Stimulated activated CD4-positive, alpha-beta T cell treated with anti-CD3 and anti-CD28 coated beads, Interleukin-2, amount 100 ng/mL, for 24 hours (primary cell): ENCODE measurements around the gene IFT27.

Source experiments
- DNase-seq, 2 donors: peaks; one replicate each; pipeline ENCODE4 v3.0.0-alpha.2; 2020

Gene IFT27

DNA sequence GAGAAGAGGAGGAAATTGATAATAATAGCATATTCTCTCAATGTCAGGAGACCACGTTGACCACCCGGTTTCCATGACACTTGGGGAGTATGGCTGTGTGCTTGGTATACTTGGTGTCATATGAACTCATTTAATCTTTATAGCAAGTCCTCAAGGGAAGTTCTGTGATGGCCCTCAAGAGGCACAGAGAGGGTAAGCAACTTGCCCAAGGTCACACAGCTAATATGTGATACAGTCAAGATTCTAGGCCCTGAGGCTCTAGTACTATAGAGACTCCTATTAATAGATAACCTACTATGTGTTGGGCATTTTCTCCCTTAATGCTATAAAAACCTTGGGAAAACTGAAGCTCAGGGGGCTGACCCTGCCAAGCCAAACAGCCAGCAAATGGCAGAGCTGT lies 61.8 kb downstream of the IFT27 start:
- no peak for DNase-seq

DNA sequence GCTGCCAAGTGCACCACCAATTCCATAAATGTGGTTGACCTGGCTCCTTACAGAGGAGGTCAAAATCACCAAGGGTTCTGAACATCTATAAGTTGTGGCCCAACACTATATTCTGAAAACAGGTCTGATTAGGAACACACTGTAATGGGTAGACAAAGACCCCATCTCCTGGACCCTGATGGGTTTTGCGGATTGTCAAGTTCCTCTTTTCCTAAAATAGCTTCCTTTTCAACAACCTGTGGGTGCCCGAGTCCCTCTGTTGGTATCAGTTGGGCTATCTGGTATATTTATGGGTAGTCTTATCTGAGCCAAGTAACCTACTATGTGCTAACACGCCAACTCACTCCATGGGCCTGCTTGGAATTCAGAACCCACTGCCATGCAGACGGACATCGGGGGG lies 62.5 kb downstream of the IFT27 start:
- no peak for DNase-seq
